Right lobe of liver (tissue), 4 donors: ENCODE results near the gene SCYL1.

Experiments
- POLR2A ChIP-seq: fragments of 450-650 bp; IDR thresholded peaks from one replicate; pipeline ENCODE4 v1.6.1; 2017; ENCODE audit warnings: antibody characterized with exemption, mild to moderate bottlenecking
- TF ChIP-seq, protein P1 (sequence below), 4 donors: fragments of 200-600 bp in 3 of 4; fragments of 450-650 bp in 1 of 4; IDR thresholded peaks; one replicate each; pipeline versions ENCODE4 v1.5.1 to v1.8.0; 2016 to 2022; ENCODE audit warnings: antibody characterized with exemption in 4 of 4, mild to moderate bottlenecking in 2 of 4
- donor health status: DM: no; HTN: no; CAD: no.
- donor health status: DM: no; HTN: no; CAD: no.
- donor health status: DM: no; HTN: yes; CAD: no.

DNA sequence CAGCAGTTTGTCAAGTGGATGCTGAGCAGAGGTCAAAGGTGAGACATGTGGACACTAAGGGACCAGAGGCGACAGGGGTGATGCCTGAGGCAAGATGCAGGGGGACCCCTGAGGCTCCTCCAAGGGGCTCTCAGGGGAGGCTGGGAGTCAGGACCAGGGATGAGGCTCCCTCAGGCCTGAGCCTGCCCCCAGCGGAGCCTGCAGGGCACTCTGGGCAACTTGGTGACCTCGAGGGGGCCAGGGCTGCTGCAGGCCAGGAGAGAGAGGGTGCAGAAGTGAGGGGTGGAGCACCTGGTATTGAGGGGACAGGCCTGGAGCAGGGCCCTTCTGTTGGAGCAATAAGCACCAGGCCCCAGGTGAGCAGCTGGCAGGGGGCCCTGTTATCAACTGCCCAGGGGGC, 57.0 kb downstream of the SCYL1 start:
- TF ChIP-seq, protein P1, sequence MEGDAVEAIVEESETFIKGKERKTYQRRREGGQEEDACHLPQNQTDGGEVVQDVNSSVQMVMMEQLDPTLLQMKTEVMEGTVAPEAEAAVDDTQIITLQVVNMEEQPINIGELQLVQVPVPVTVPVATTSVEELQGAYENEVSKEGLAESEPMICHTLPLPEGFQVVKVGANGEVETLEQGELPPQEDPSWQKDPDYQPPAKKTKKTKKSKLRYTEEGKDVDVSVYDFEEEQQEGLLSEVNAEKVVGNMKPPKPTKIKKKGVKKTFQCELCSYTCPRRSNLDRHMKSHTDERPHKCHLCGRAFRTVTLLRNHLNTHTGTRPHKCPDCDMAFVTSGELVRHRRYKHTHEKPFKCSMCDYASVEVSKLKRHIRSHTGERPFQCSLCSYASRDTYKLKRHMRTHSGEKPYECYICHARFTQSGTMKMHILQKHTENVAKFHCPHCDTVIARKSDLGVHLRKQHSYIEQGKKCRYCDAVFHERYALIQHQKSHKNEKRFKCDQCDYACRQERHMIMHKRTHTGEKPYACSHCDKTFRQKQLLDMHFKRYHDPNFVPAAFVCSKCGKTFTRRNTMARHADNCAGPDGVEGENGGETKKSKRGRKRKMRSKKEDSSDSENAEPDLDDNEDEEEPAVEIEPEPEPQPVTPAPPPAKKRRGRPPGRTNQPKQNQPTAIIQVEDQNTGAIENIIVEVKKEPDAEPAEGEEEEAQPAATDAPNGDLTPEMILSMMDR (IDR thresholded peaks at IDR 0.05), result no peak
- TF ChIP-seq POLR2A, result no peak
